Measurements from ENCODE around the gene LYRM9.

DNA sequence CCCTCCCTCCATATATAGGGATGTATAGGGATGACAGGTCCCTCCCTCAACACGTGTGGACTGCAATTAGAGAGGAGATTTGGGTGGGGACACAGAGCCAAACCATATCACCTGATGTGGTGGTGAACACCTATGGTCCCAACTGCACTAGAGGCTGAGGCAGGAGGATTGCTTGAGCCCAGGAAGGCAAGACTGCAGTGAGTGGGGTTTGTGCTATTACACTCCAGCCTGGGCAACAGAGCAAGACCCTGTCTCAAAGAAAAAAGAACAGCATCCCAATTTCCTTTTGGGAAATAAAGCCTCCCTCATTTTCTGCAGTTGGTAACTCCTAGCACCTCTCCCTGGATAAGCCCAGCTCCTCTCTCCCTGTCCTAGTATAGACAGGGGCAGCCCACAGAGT is 23.8 kb upstream of the LYRM9 start:
- TF ChIP-seq CTCF (IDR thresholded peaks at IDR 0.05) (no peak), POLR2A (IDR thresholded peaks at IDR 0.05) (no peak)
